Fibroblast of skin of right quadriceps (primary cell): ENCODE results near the gene TNNC1.

Source experiments
- DNase-seq: peaks from one replicate; pipeline ENCODE4 v3.0.0-alpha.2; 2013

TNNC1 gene

GRCh38 chr3:52483577-52484381, 29.9 kb upstream of the TNNC1 start:
- peak; percentile 77 for DNase-seq

DNA sequence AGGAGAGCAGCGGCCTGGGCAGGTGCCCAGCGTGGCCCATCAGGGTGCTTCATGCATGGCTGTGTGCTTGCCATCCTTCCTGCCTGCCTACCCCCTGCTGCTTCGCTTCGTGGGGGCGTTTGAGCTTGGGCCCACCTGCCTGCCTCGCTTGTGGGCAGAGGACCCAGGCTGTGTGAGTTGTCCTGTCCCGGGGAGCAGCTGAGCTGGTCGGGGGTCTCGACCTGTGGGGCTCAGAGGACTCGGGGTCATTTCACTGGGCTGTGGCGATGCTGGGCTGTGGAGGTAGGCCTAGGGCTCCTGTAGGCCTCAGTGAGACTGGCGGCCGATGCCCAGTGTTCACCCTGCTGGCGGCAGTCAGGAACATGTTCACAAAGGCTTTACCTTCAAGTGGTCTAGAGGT, 29.2 kb upstream of the TNNC1 start:
- no peak for DNase-seq

DNA sequence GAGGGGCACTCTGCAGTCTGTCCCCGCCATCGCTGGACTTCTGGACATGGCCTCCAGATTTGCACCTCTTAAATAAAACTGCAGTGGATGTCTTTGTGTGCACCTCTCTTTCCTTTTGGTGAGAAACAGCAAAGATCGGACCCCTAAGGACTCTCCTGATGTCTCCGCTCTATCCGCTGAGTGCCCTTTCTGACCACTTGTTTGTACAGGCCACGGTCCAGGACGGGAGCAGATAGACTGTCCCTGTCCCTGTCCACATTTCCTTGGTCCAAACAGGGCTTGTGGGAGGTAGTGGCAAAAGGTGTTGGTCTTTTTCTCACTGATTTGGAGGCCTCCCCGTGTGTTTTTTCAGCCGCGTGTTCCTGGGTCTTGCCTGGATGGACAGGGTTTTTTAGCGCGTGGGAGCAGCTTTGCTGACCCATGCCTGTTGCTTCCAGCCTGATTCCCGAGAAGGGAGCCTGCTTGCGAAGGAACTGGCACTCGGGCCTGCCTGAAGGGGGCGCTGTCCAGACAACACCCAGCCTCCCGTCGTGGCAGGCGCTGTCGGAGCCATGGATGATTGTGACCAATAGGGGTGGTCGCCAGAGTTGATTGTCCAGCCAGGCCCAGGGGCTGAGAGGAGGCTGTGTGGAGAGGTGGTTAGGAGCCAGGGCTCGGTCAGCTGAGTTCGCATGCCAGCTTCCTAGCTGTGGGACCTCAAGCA, 28.1 kb upstream of the TNNC1 start:
- DNase-seq, result no peak

DNA sequence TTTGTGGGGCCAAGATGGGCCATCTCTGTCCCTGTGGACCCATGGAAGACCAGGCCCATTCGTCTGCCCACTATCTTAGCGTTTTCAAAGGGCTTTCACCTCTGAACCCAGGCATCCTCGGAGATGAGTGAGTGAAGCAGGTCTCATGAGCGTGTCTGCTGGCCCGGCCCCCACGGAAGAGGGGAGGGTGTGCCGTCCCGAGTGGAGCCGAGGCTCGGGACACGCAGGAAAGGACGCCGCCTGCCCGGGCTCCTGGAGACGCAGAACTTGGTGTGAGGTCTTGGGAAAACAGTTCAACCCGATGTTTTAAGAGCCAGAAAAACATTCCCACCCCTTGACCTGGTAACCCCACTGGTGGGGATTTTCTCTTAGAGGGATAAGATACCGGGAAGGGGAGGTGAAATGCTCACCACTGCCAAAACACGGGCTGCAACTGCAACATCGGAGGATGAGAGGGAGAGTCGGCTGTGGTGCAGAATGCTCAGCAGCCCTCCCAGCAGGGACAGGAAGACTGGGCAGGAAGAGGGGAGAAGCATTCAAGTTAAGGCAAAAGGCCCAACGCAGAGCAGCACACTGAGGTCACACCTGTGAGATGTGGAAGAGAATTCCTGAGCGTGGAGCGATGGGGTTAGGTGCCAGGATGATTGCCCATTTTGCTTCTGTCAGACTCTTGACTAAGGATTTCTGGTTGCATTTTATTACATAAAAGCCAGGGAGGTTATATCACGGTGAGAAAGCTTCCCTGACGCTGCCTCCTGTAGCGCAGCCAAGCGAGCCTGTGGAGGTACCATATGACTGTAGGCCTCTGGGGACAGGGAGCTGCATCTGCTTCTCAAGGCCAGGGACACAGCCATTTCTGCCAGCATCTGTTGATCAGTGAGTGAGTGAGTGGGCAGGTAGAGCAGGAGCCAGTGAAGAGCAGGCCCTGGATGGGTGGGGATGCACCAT, 27.2 kb upstream of the TNNC1 start:
- DNase-seq, result no peak

- DNase-seq, result no peak
Observed at GRCh38 chr3:52479877-52480575, 26.2 kb upstream of the TNNC1 start.

DNA sequence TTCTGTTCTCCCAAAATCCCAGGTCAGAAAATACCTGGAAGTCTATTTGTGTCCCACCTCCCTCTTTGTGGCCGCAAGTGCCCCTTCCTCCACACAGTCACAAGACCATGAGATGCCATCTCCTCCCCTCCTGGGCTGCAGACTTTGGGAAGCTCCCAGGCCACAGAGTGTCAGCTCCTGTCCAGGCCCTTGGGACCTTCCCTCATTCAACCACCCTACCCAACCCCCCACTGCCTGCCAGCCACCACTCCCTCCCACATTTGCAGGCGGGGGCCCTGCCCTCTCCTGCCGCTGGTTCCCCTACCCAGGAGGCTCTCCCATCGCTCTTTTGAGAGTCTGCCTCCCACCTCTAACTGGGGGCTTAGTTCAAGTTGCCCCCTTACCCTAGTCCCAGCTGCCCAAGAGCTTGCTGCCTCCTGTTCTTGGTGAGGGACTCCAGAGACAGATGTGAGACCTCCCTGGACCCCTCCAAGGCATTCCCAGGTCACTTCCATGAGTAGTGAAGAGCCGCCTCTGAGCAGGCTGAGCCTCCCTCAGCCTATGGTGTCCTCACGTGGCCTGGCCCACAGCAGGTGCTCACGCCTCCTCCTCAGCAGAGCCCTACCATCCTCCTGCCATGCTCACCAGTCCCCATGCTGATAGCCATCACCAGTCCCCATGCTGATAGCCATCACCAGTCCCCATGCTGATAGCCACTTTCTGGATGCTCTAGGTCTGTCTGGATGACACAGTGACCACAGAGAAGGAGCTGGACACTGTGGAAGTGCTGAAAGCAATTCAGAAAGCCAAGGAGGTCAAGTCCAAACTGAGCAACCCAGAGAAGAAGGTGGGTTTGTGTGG, 25.4 kb upstream of the TNNC1 start:
- no peak for DNase-seq

DNA sequence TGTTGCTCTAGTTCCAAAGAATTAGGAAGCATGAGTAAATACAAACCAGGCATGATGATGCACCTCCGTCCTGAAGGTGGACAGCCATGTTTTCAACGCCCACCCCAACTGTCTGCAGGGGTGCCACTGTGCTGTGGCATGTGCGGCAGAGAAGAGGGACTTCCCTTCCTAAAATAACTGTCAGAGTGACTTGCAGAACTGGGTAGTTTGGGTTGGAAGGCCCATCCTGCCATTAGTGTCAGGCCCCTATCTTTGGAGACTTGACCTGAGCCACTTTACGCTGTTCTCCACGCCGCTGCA, 23.9 kb upstream of the TNNC1 start:
- DNase-seq, result no peak

DNA sequence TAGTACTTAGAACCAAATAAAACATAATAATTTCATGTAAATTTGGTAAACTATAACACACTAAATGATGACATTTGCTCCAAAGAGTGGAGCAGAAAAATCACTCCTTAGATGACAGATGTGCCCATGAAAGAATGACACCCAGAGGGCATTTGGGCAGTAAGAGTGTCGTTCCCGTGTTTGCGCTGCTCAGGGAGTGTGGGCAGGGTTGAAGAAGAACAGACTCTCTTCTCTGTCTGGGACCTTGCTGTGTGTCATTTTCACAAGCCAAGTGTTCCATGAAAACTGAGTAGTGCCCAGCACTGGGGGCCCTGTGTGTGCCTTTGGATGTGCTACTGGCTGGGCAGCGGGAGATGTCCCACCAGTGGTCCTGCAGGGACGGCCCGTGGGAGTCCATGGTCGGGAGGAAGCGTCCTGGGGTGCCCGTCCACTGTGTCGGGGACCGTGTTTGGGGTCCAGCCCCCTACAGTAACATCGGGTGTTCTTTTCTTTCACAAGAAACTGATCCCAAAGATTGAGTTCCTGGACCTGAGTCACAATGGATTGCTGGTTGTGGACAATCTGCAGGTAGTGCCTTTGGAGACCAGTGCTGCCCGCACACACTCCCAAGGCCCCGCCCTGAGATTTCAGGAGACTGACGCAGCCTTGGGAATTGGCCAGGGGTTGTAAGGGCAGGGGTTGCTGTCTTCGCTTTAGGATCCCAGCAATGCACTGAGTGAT, 23.4 kb upstream of the TNNC1 start:
- DNase-seq, result no peak

- DNase-seq, result no peak
Observed at GRCh38 chr3:52473026-52473425, 19.2 kb upstream of the TNNC1 start.

DNA sequence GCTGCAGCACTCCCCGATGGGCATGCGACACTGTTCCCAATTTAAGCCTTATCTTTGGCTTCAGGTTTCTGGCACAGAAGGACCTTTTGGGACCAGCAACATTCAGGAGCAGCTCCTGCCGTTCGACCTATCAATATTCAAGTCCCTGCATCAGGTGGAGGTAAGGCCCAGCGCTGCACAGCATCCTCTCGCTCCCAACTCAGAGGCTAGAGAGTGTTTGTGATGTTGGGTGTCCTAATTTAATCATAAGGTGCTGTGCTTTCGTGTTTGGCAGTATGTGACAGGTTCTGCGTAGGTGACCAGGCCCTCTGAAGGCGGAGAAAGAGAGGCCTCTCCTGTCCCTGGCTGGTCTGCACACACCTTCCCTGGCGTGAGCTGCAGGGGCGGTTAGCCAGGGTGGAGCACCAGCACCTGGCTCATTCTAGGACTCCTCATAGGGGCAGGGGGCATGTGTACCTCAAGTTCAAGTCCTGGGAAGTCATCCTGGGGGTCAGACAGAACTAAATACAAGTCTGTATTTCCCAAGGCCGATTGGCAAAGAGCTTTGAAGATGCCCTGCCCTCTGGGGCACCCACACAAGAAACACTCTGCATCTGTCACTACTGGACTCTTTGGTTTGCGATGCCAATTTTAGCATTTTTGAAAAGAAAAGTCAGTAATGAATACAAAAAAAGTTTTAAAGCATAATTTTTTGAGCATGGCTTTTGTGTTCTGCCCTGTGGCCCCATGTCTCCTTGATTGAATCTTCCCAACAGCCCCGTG, 18.6 kb upstream of the TNNC1 start:
- no peak for DNase-seq

GRCh38 chr3:52471371-52472238, 17.8 kb upstream of the TNNC1 start:
- no peak for DNase-seq

DNA sequence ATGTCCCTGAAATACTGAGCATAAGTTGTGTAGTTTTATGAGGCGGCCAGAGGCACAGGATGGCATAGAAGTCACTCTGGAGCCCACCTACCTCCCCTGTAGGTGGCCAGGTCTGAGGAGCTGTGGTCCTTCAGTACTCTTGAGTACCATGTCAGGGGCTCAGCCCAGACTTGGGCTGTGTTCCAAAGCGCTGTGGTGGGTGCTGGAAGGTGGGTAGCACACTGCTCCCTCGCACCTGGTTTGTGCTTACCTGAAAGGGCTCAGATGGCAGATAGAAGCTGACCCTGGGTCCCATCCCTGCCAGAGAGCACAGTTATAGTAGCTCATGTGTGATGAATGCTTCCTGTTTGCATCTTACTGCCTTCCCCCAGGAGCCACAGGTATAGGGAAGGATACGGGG, 17.1 kb upstream of the TNNC1 start:
- no peak for DNase-seq

- no peak for DNase-seq
Observed at GRCh38 chr3:52469001-52469400, 15.2 kb upstream of the TNNC1 start.

GRCh38 chr3:52468336-52468735, 14.5 kb upstream of the TNNC1 start:
- peak; percentile 17 for DNase-seq

- DNase-seq, result no peak
Observed at GRCh38 chr3:52463416-52463815, 9.6 kb upstream of the TNNC1 start.

- no peak for DNase-seq
Observed at GRCh38 chr3:52461874-52462273, 8.0 kb upstream of the TNNC1 start.

- no peak for DNase-seq
Observed at GRCh38 chr3:52458770-52459545, 5.1 kb upstream of the TNNC1 start.

DNA sequence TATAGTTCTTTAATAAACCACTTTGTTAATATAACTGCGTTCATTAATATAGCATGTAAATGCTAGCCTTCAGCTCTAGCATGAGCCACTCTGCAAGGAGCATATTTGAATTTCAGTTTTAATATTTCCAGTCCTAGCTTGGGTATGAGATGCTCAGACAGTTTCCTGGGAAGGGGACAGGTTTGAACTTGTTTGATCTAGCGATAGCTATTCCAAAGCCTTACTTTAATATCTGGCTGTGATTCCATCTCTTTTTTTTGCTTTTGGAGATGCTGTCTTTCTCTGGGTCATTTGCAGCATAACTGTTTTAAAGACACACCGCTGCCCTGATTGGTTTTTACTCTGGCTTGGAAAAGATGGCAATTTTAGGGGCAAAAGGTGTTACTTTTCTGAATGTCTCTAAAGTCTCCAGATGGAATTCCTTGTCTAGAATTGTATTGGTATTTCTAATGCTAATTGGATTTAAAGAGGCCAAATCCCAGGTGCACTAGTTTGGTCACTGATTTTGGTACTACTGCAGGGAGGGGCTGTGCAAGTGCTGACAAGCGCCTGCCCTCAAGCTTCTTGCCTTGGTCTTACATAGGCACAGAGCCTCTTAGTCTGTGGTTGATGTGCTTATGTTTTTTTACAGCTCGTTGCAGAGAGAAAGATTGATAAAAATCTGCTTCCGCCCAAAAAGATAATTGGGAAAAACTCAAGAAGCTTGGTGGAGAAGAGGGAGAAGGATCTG, 4.4 kb upstream of the TNNC1 start:
- DNase-seq, result no peak
